Posterior vena cava (tissue), 2 donors: ENCODE results near the gene KIF20B. TPM values are rescaled to one million over a fixed set of nuclear protein-coding genes. Genes with fewer than 3 reads are reported as not detected.
"Not testable (repeated sequence)": the region's sequence is repeated elsewhere in the genome, so short reads cannot be mapped to it uniquely, and the experiment has no call there.

ENCODE experiments used
- DNase-seq: peaks from one replicate; pipeline ENCODE4 v3.0.0-alpha.2; 2020; ENCODE audit warnings: low spot score
- intact Hi-C, 2 donors: fragments of 100-400 bp; cut with DNase I; formaldehyde crosslinking; loops; one replicate each; pipeline versions ENCODE4 v1.14.1 to v1.14.2; 2022 to 2023
- total RNA-seq, 2 donors: library from RNA; stranded (reverse); fragmentation: NEBNext Ultra II Directional; extraction: Animal tissue kit (Norgen Biotek cat#: 25700); gene quantifications; one replicate each; pipeline ENCODE4 v1.2.1, GENCODE V29; 2021
- donor health status: DM: yes; HTN: yes; CAD: no.
- donor health status: DM: yes; HTN: yes; CAD: no.

Gene KIF20B
- total RNA-seq, 2 donors from 2014 or later = 3.5 to 7.7 TPM

GRCh38 chr10:89815049-89815853, 113.9 kb downstream of the KIF20B start:
- no peak for DNase-seq
- intact Hi-C loops = no loop called here

- intact Hi-C loops, DNase-seq: not testable (repeated sequence)
Observed at GRCh38 chr10:89819008-89819407, 117.6 kb downstream of the KIF20B start.

Other genes with a start within 250 kb of the KIF20B start
- gene SLC16A12, start 166.0 kb upstream of the KIF20B start, total RNA-seq = under 1 TPM; 0.51 to 0.57 TPM
- gene PANK1, start 56.3 kb upstream of the KIF20B start, total RNA-seq = 1 to 10 TPM; 1.5 to 2.5 TPM